GM21367 (cell line): ENCODE results near the gene RHBDF2.

Experiments used
- ATAC-seq: cut with Tn5 transposase; IDR thresholded peaks from one replicate; pipeline ENCODE4 v1.9.1; 2021; ENCODE audit not compliant: unreplicated experiment

Gene RHBDF2

GRCh38 chr17:76501018-76501826 lies at the start of gene RHBDF2:
Gene RHBDF2 (minus strand): TSS chr17:76501423. CDS start chr17:76481524, 19,899 bp downstream.
- ATAC-seq = peak; percentile 47

GRCh38 chr17:76549539-76549938 lies 48.3 kb upstream of the RHBDF2 start:
- ATAC-seq = no peak

- no peak for ATAC-seq
Measured at GRCh38 chr17:76549215-76549518, 47.9 kb upstream of the RHBDF2 start.

- ATAC-seq = no peak
Measured at GRCh38 chr17:76548378-76549214, 47.4 kb upstream of the RHBDF2 start.

GRCh38 chr17:76547642-76548202 lies 46.5 kb upstream of the RHBDF2 start:
- ATAC-seq = no peak

- no peak for ATAC-seq
Measured at GRCh38 chr17:76547183-76547641, 46.0 kb upstream of the RHBDF2 start.

GRCh38 chr17:76546556-76547182 lies 45.4 kb upstream of the RHBDF2 start:
- ATAC-seq = no peak

- ATAC-seq = no peak
Measured at GRCh38 chr17:76545918-76546555, 44.8 kb upstream of the RHBDF2 start.

- ATAC-seq = no peak
Measured at GRCh38 chr17:76544546-76545365, 43.5 kb upstream of the RHBDF2 start.

GRCh38 chr17:76543826-76544545 lies 42.8 kb upstream of the RHBDF2 start:
- ATAC-seq = no peak

GRCh38 chr17:76543482-76543825 lies 42.2 kb upstream of the RHBDF2 start:
- no peak for ATAC-seq

- no peak for ATAC-seq
Measured at GRCh38 chr17:76542984-76543383, 41.8 kb upstream of the RHBDF2 start.

GRCh38 chr17:76542566-76542971 lies 41.3 kb upstream of the RHBDF2 start:
- ATAC-seq = no peak

- ATAC-seq = no peak
Measured at GRCh38 chr17:76541739-76542454, 40.7 kb upstream of the RHBDF2 start.

GRCh38 chr17:76540381-76541300 lies 39.4 kb upstream of the RHBDF2 start:
- no peak for ATAC-seq

GRCh38 chr17:76539631-76540271 lies 38.5 kb upstream of the RHBDF2 start, which contains the start of gene PRCD:
Gene PRCD (plus strand): TSS chr17:76540044. CDS start chr17:76540142, 98 bp downstream.
- no peak for ATAC-seq

GRCh38 chr17:76538941-76539570 lies 37.8 kb upstream of the RHBDF2 start:
- ATAC-seq = no peak
